ACC112 (cell line): ENCODE results near the gene KDM6A.
"Not testable (repeated sequence)": the region's sequence is repeated elsewhere in the genome, so short reads cannot be mapped to it uniquely, and the experiment has no call there.

Experiments
- H2AFZ ChIP-seq: fragments of 200-600 bp; sonication (generic); one replicate; pipeline ENCODE4 v1.6.0; 2017; ENCODE audit warnings: antibody characterized with exemption, low read length; ENCODE audit not compliant: unreplicated experiment
- H3K27ac ChIP-seq: fragments of 200-600 bp; sonication (generic); 2 replicates; pipeline ENCODE4 v1.5.1; 2014; ENCODE audit warnings: low read depth, mild to moderate bottlenecking, antibody characterized with exemption, low read length, moderate library complexity
- H3K27me3 ChIP-seq: fragments of 200-600 bp; sonication (generic); 2 replicates; pipeline ENCODE4 v1.6.1; 2014; ENCODE audit warnings: mild to moderate bottlenecking, antibody characterized with exemption, low read length, moderate library complexity, mixed read lengths; ENCODE audit not compliant: insufficient read depth
- H3K36me3 ChIP-seq: fragments of 200-600 bp; sonication (generic); 2 replicates; pipeline ENCODE4 v1.6.1; 2016; ENCODE audit warnings: mild to moderate bottlenecking, antibody characterized with exemption, low read length, moderate library complexity, mixed read lengths; ENCODE audit not compliant: insufficient read depth
- H3K4me1 ChIP-seq: fragments of 200-600 bp; sonication (generic); one replicate; pipeline ENCODE4 v1.6.1; 2016; ENCODE audit warnings: low read length, mixed read lengths; ENCODE audit not compliant: insufficient read depth, unreplicated experiment, control insufficient read depth
- H3K4me3 ChIP-seq: fragments of 200-600 bp; sonication (generic); 2 replicates; pipeline ENCODE4 v1.5.1; 2014; ENCODE audit warnings: mild to moderate bottlenecking, low read depth, low read length
- H3K79me2 ChIP-seq: fragments of 200-600 bp; sonication (generic); one replicate; pipeline ENCODE4 v1.6.0; 2016; ENCODE audit warnings: low read length; ENCODE audit not compliant: control insufficient read depth, unreplicated experiment, insufficient read depth

KDM6A gene

GRCh38 chrX:44904542-44905115 is 31.6 kb downstream of the KDM6A start:
- Histone ChIP-seq H3K36me3 (no peaks in the 10 kb centered on the region), H3K27ac (peak overlapping the region; percentile 80; the same call in 1 of the 2 replicates), H3K27me3 (no peaks in the 10 kb centered on the region), H3K79me2 (peaks cover 78% of the 10 kb centered on the region), H3K4me3 (peak overlapping the region; percentile 27), H2AFZ (no peak overlapping the region), H3K4me1 (peaks cover 31% of the 10 kb centered on the region)

- Histone ChIP-seq H3K27me3 (no peaks in the 10 kb centered on the region), H3K36me3 (no peaks in the 10 kb centered on the region), H3K79me2 (peaks cover 70% of the 10 kb centered on the region), H2AFZ (no peak overlapping the region), H3K4me3 (no peak overlapping the region), H3K4me1 (peaks cover 31% of the 10 kb centered on the region), H3K27ac (no peak overlapping the region)
These were observed 33.1 kb downstream of the KDM6A start for GRCh38 chrX:44906041-44906440.

DNA sequence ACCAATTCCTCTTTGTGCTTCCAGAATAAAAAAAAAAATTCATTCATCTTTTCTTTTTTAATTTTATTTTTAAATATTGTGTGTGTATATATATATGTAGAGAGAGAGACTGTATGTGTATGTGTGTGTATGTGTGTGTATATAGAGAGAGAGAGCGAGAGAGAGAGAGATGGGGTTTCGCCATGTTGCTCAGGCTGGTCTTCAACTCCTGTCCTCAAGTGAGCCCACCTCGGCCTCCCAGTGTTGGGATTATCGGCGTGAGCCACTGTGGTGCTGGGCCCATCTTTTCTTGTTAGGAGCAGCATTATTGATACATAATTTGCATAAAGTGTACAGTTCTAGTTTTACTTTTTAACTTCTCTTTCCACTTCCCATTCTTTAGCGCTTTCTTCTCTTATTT is 33.6 kb downstream of the KDM6A start:
- Histone ChIP-seq H3K27ac (no peak overlapping the region), H3K27me3 (no peaks in the 10 kb centered on the region), H3K4me3 (no peak overlapping the region), H3K36me3 (no peaks in the 10 kb centered on the region), H2AFZ (no peak overlapping the region), H3K79me2 (peaks cover 68% of the 10 kb centered on the region), H3K4me1 (peaks cover 31% of the 10 kb centered on the region)

- no peak overlapping the region for H2AFZ ChIP-seq
- H3K4me3 ChIP-seq, result no peak overlapping the region
- H3K27me3 ChIP-seq, result no peaks in the 10 kb centered on the region
- peaks cover 31% of the 10 kb centered on the region for H3K4me1 ChIP-seq
- H3K79me2 ChIP-seq, result peaks cover 66% of the 10 kb centered on the region
- H3K36me3 ChIP-seq, result no peaks in the 10 kb centered on the region
- H3K27ac ChIP-seq, result no peak overlapping the region
These were observed 35.2 kb downstream of the KDM6A start for GRCh38 chrX:44908153-44908552.

DNA sequence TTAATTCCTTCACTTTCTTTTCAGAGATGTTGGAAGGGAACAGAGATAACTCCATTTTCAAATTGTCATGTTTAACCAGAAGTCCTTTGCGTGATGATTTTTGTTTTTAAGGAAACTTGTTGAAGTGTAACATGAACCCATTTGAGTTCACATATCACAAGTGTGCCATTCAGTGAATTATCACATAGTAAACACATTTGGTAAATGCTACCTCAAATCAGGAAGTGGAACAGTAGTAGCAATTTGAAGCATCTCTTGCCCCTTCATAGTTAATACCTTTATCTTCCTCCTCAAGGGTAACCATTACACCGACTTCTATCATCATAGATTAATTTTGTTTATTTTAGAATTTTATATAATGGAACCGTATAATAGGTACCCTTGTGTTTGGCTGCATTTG is 35.8 kb downstream of the KDM6A start:
- Histone ChIP-seq H3K79me2 (peaks cover 68% of the 10 kb centered on the region), H3K27ac (no peak overlapping the region)

GRCh38 chrX:44910508-44910907 is 37.5 kb downstream of the KDM6A start:
- Histone ChIP-seq H3K79me2 (peaks cover 68% of the 10 kb centered on the region), H3K4me1 (peaks cover 29% of the 10 kb centered on the region)
- H3K27me3 ChIP-seq, H2AFZ ChIP-seq, H3K36me3 ChIP-seq, H3K27ac ChIP-seq, H3K4me3 ChIP-seq: not testable (repeated sequence)

More for the DNA sequence above, 35.8 kb downstream of the KDM6A start:
- no peaks in the 10 kb centered on the region for H3K27me3 ChIP-seq
- peaks cover 31% of the 10 kb centered on the region for H3K4me1 ChIP-seq
- no peak overlapping the region for H3K4me3 ChIP-seq
- H2AFZ ChIP-seq, result no peak overlapping the region
- no peaks in the 10 kb centered on the region for H3K36me3 ChIP-seq

GRCh38 chrX:44911074-44911600 is 38.1 kb downstream of the KDM6A start:
- not testable (repeated sequence) for H3K27me3 ChIP-seq, H3K36me3 ChIP-seq, H3K4me3 ChIP-seq, H2AFZ ChIP-seq, H3K27ac ChIP-seq
- Histone ChIP-seq H3K4me1 (peaks cover 27% of the 10 kb centered on the region), H3K79me2 (peaks cover 67% of the 10 kb centered on the region)

GRCh38 chrX:44913656-44914531 is 40.9 kb downstream of the KDM6A start:
- Histone ChIP-seq H3K4me3 (no peak overlapping the region), H3K27me3 (no peaks in the 10 kb centered on the region), H3K4me1 (peaks cover 21% of the 10 kb centered on the region), H3K36me3 (no peaks in the 10 kb centered on the region), H3K27ac (peak overlapping the region; percentile 61), H3K79me2 (peaks cover 66% of the 10 kb centered on the region), H2AFZ (no peak overlapping the region)

DNA sequence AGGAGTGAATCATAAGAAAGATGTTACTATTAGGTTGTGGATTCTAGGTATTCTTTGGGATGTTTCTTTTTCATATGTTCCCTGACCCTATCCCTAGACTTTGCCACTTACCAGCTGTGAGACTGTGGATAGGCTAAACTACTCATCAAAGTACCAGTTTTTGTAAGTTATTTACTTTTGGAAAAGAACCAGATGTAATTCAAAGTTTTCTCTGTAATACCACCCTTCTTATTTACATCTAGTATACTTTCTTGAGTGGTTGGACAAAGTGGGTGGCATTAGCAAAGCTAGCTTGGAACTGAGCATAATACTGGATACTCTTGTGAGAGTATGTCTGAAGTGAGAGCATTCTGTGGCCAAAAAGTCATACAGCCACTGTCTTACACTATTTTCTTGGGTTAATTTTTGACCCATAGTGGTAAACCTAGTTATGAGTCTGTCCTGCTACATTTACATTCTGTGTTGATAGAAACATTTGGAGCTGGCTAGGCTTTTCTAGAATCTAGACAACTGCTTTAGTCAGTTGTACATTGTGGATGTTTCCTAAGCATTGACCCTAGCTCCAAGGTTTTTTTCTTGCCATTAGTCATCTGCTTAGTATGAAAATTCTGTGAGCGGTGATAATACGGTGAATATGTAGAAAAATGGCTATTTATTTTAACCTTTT is 41.7 kb downstream of the KDM6A start:
- Histone ChIP-seq H3K27me3 (no peaks in the 10 kb centered on the region), H3K79me2 (peaks cover 65% of the 10 kb centered on the region), H3K27ac (peak overlapping the region; percentile 61), H3K36me3 (no peaks in the 10 kb centered on the region), H2AFZ (no peak overlapping the region), H3K4me3 (peak overlapping the region; percentile 71), H3K4me1 (peaks cover 21% of the 10 kb centered on the region)

GRCh38 chrX:44915361-44915868 is 42.4 kb downstream of the KDM6A start:
- Histone ChIP-seq H3K36me3 (no peaks in the 10 kb centered on the region), H3K27ac (peak overlapping the region; percentile 61), H2AFZ (no peak overlapping the region), H3K4me3 (peak overlapping the region; percentile 71), H3K27me3 (no peaks in the 10 kb centered on the region), H3K4me1 (peaks cover 21% of the 10 kb centered on the region), H3K79me2 (peaks cover 65% of the 10 kb centered on the region)
